Transverse colon (tissue), 4 donors: Measurements from ENCODE around the gene CHD2. TPM values are rescaled to one million over a fixed set of nuclear protein-coding genes. Genes with fewer than 3 reads are reported as not detected.

Experiments used
- DNase-seq: peaks from one replicate; pipeline ENCODE4 v3.0.0-alpha.2; 2019
- H3K27ac ChIP-seq, 4 donors: fragments of 200-600 bp; sonication (generic); 2 replicates each; pipeline ENCODE4 v1.5.1; 2016 to 2018; ENCODE audit warnings: inconsistent platforms in 4 of 4
- H3K27me3 ChIP-seq: fragments of 200-600 bp; sonication (generic); 2 replicates; pipeline ENCODE4 v1.5.1; 2017; ENCODE audit warnings: inconsistent platforms
- H3K36me3 ChIP-seq, 4 donors: fragments of 200-600 bp; sonication (generic); 2 replicates each; pipeline ENCODE4 v1.5.1; 2017 to 2019; ENCODE audit warnings: inconsistent platforms in 4 of 4
- H3K4me1 ChIP-seq, 4 donors: fragments of 200-600 bp; sonication (generic); 2 replicates each; pipeline ENCODE4 v1.5.1; 2017 to 2020; ENCODE audit warnings: inconsistent platforms in 4 of 4
- H3K4me3 ChIP-seq, 4 donors: fragments of 200-600 bp; sonication (generic); 1 replicate in 1 of 4; 2 replicates in 3 of 4; pipeline versions ENCODE4 v1.5.1 to v1.6.1; 2017 to 2019; ENCODE audit warnings: inconsistent platforms in 4 of 4
- H3K9me3 ChIP-seq, 2 donors: fragments of 200-600 bp; sonication (generic); 2 replicates each; pipeline ENCODE4 v1.5.1; 2017 to 2019; ENCODE audit warnings: inconsistent platforms in 2 of 2
- CTCF ChIP-seq, 5 experiments: fragments of 200-600 bp in 3 of 5; fragments of 450-650 bp in 2 of 5; sonication (generic) in 3 of 5; IDR thresholded peaks; 1 replicate in 2 of 5; 2 replicates in 3 of 5; pipeline ENCODE4 v1.5.1; 2016 to 2017; ENCODE audit warnings: antibody characterized with exemption in 5 of 5, inconsistent platforms in 3 of 5, mild to moderate bottlenecking in 2 of 5, moderate library complexity in 1 of 5
- EP300 ChIP-seq: sonication (generic); formaldehyde crosslinking; IDR thresholded peaks from one replicate; pipeline ENCODE4 v1.6.1; 2017; ENCODE audit warnings: antibody characterized with exemption, low read depth
- POLR2A ChIP-seq: fragments of 450-650 bp; IDR thresholded peaks from one replicate; pipeline ENCODE4 v1.6.1; 2016; ENCODE audit warnings: antibody characterized with exemption, mild to moderate bottlenecking, moderate library complexity
- POLR2AphosphoS5 ChIP-seq, 3 donors: sonication (generic); formaldehyde crosslinking; IDR thresholded peaks; one replicate each; pipeline ENCODE4 v1.6.1; 2016; ENCODE audit warnings: antibody characterized with exemption in 3 of 3
- WGBS, 2 donors: methylation state at CpG; one replicate each; pipeline ENCODE4 v1.1.5; 2018; ENCODE audit warnings: low coverage in 1 of 2; 5-methylcytosine and 5-hydroxymethylcytosine counted together
- in situ Hi-C, 4 donors: fragments of 200-750 bp; cut with MboI; loops; one replicate each; pipeline versions ENCODE4 v1.15.0 to v1.15.1; 2017; ENCODE audit warnings: low sequenced_read_pairs in 3 of 4, low pct_ligation_motif_present in 1 of 4, low pct_unique_long_range_greater_than_20kb in 1 of 4
- intact Hi-C: fragments of 100-400 bp; cut with DNase I; formaldehyde crosslinking; loops from one replicate; pipeline ENCODE4 v1.15.1; 2023; ENCODE audit warnings: low total_unique reads
- total RNA-seq, 4 donors: library from RNA; depleted of rRNA; stranded (reverse); fragments of >200 nt; gene quantifications; one replicate each; pipeline ENCODE4 v1.1.0, GENCODE V29; 2016

Gene CHD2
- total RNA-seq, 4 donors from 2014 or later, result 90.5 to 190 (median 138) TPM

GRCh38 chr15:93063262-93063671 is 163.1 kb downstream of the CHD2 start:
- peaks cover 14 to 70% (median 25%) of the 10 kb centered on the region in 4 donors for H3K4me1 ChIP-seq
- TF ChIP-seq EP300, result no peak
- no peak for TF ChIP-seq CTCF (IDR thresholded peaks at IDR 0.05)
- TF ChIP-seq POLR2AphosphoS5 (IDR thresholded peaks at IDR 0.05), result no peak
- no peak for TF ChIP-seq POLR2A
- DNase-seq, result no peak
- no peaks in the 10 kb centered on the region for H3K9me3 ChIP-seq
- intact Hi-C loops, result loop anchor here (10.0 kb wide), 1 partner anchor 1392 kb away; no protein-coding TSS in a partner anchor
- no peaks in the 10 kb centered on the region for H3K36me3 ChIP-seq
- WGBS, 2 donors, result 44% methylated on average over 8 of the region's 8 CpGs; no CpG with 5 or more reads in 1 of the 2 donors
- peak overlapping the region; percentile 53 to 96 (median 78) for H3K27ac ChIP-seq
- no peak overlapping the region for H3K4me3 ChIP-seq
- in situ Hi-C loops, result no loop called here
- no peaks in the 10 kb centered on the region for H3K27me3 ChIP-seq

GRCh38 chr15:93063796-93064690 is 163.9 kb downstream of the CHD2 start:
- Histone ChIP-seq H3K9me3 (no peaks in the 10 kb centered on the region), H3K4me3 (no peak overlapping the region), H3K4me1 (peaks cover 13 to 65% (median 23%) of the 10 kb centered on the region in 4 donors), H3K27me3 (no peaks in the 10 kb centered on the region), H3K36me3 (no peaks in the 10 kb centered on the region), H3K27ac (peak overlapping the region; percentile 53 to 96 (median 78))
- in situ Hi-C loops, result no loop called here
- DNase-seq, result no peak
- no peak for TF ChIP-seq CTCF (IDR thresholded peaks at IDR 0.05)
- no peak for TF ChIP-seq EP300
- no peak for TF ChIP-seq POLR2A
- TF ChIP-seq POLR2AphosphoS5 (IDR thresholded peaks at IDR 0.05), result no peak
- intact Hi-C loops, result loop anchor here (10.0 kb wide), 1 partner anchor 1391 kb away; no protein-coding TSS in a partner anchor
- whole genome bisulfite sequencing, 2 donors, result 64% methylated on average over 23 of the region's 23 CpGs; no CpG with 5 or more reads in 1 of the 2 donors

GRCh38 chr15:93065641-93066045 is 165.5 kb downstream of the CHD2 start:
- H3K27ac ChIP-seq, result peak overlapping the region; percentile 76 to 96 (median 89)
- no peak for DNase-seq
- no peaks in the 10 kb centered on the region for H3K9me3 ChIP-seq
- no peaks in the 10 kb centered on the region for H3K36me3 ChIP-seq
- no peak overlapping the region for H3K4me3 ChIP-seq
- TF ChIP-seq POLR2AphosphoS5 (IDR thresholded peaks at IDR 0.05), result no peak
- no peak for TF ChIP-seq POLR2A
- TF ChIP-seq EP300, result no peak
- no peak for TF ChIP-seq CTCF (IDR thresholded peaks at IDR 0.05)
- in situ Hi-C loops, result no loop called here
- 93% methylated on average over 22 of the region's 23 CpGs; no CpG with 5 or more reads in 1 of the 2 donors for WGBS, 2 donors
- peaks cover 11 to 50% (median 21%) of the 10 kb centered on the region in 4 donors for H3K4me1 ChIP-seq
- intact Hi-C loops, result loop anchor here (10.0 kb wide), 1 partner anchor 1389 kb away; no protein-coding TSS in a partner anchor
- H3K27me3 ChIP-seq, result peaks cover 9% of the 10 kb centered on the region

- Histone ChIP-seq H3K27ac (peak overlapping the region; percentile 76 to 96 (median 89)), H3K36me3 (no peaks in the 10 kb centered on the region), H3K4me1 (peaks cover 9 to 44% (median 18%) of the 10 kb centered on the region in 4 donors), H3K9me3 (no peaks in the 10 kb centered on the region), H3K4me3 (no peak overlapping the region), H3K27me3 (peaks cover 15% of the 10 kb centered on the region)
- 94% methylated on average over 37 of the region's 38 CpGs; no CpG with 5 or more reads in 1 of the 2 donors for WGBS, 2 donors
- TF ChIP-seq POLR2A (no peak), CTCF (IDR thresholded peaks at IDR 0.05) (no peak), EP300 (peak; percentile 93), POLR2AphosphoS5 (IDR thresholded peaks at IDR 0.05) (peak; percentile 37 to 77 (median 38))
- intact Hi-C loops, result loop anchor here (10.0 kb wide), 1 partner anchor 1389 kb away; no protein-coding TSS in a partner anchor
- in situ Hi-C loops, result no loop called here
- DNase-seq, result no peak
Measured at GRCh38 chr15:93066224-93066681, 166.1 kb downstream of the CHD2 start.
